ENCODE results near the gene ITPRID1. TPM values are rescaled to one million over a fixed set of nuclear protein-coding genes. Genes with fewer than 3 reads are reported as not detected.

The ITPRID1 gene
- total RNA-seq, 1 donor from 2014 or later: not detected

- no peak for TF ChIP-seq CTCF (IDR thresholded peaks at IDR 0.05; ENCODE audit: insufficient read depth, low read length, poor library complexity, severe bottlenecking)
- Histone ChIP-seq H3K27me3 (ENCODE audit: control insufficient read depth, insufficient read depth, low read length) (no peaks in the 10 kb centered on the region), H3K4me3 (ENCODE audit: low read depth, low read length) (no peak overlapping the region), H3K36me3 (ENCODE audit: control insufficient read depth, insufficient read depth, low read length) (no peaks in the 10 kb centered on the region)
- no peak for DNase-seq (ENCODE audit: low read depth)
Observed at GRCh38 chr7:31495653-31496052, 18.2 kb upstream of the ITPRID1 start.

DNA sequence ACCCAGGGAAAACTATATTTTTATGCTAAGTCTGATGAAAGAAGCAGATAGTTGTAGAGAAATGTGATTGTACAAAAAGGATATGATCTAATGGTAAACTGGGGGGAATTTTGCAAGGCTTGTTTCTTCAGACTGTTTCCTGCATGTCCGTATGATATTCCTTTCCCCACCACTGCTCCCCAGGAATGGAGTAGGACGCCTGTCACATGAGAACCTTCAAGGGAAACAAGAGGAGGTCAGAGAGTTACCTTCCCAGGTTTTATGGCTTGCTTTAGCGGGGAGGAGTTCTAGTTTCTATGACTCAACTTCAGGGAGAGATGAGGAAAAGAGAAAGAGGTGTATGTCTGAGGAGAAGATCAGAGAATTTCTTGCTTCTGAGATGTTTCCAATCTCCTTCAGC is 16.4 kb upstream of the ITPRID1 start:
- peak; percentile 90 for DNase-seq (ENCODE audit: low read depth)
- H3K4me3 ChIP-seq (ENCODE audit: low read depth, low read length): no peak overlapping the region
- no peaks in the 10 kb centered on the region for H3K36me3 ChIP-seq (ENCODE audit: control insufficient read depth, insufficient read depth, low read length)
- TF ChIP-seq CTCF (IDR thresholded peaks at IDR 0.05; ENCODE audit: insufficient read depth, low read length, poor library complexity, severe bottlenecking): no peak
- H3K27me3 ChIP-seq (ENCODE audit: control insufficient read depth, insufficient read depth, low read length): no peaks in the 10 kb centered on the region

GRCh38 chr7:31500656-31501055 is 13.2 kb upstream of the ITPRID1 start:
- Histone ChIP-seq H3K36me3 (ENCODE audit: control insufficient read depth, insufficient read depth, low read length) (no peaks in the 10 kb centered on the region), H3K4me3 (ENCODE audit: low read depth, low read length) (no peak overlapping the region), H3K27me3 (ENCODE audit: control insufficient read depth, insufficient read depth, low read length) (no peaks in the 10 kb centered on the region)
- no peak for TF ChIP-seq CTCF (IDR thresholded peaks at IDR 0.05; ENCODE audit: insufficient read depth, low read length, poor library complexity, severe bottlenecking)
- no peak for DNase-seq (ENCODE audit: low read depth)

GRCh38 chr7:31508823-31509222 is 5.1 kb upstream of the ITPRID1 start:
- DNase-seq (ENCODE audit: low read depth): no peak
- no peaks in the 10 kb centered on the region for H3K27me3 ChIP-seq (ENCODE audit: control insufficient read depth, insufficient read depth, low read length)
- H3K4me3 ChIP-seq (ENCODE audit: low read depth, low read length): no peak overlapping the region
- no peaks in the 10 kb centered on the region for H3K36me3 ChIP-seq (ENCODE audit: control insufficient read depth, insufficient read depth, low read length)
- TF ChIP-seq CTCF (IDR thresholded peaks at IDR 0.05; ENCODE audit: insufficient read depth, low read length, poor library complexity, severe bottlenecking): no peak

DNA sequence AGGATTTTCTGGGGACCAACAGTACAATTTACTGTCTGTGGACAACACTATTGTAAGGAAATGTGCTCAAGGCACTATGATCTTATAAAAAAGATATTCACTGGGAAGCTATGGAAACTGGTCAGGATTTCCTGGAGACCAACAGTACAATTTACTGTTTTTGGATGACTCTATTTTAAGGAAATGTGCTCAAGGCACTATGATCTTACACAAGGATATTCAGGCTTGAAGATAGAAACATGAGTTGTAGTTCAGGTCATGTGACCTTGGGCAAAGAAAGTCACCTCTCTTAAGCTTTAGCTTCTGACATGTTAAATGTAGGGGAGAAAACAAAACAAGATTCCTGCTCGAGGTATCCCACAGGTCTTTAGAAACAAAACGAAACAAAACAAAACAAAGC is 1.7 kb upstream of the ITPRID1 start:
- H3K36me3 ChIP-seq (ENCODE audit: control insufficient read depth, insufficient read depth, low read length): no peaks in the 10 kb centered on the region
- H3K4me3 ChIP-seq (ENCODE audit: low read depth, low read length): no peak overlapping the region
- TF ChIP-seq CTCF (IDR thresholded peaks at IDR 0.05; ENCODE audit: insufficient read depth, low read length, poor library complexity, severe bottlenecking): no peak
- no peaks in the 10 kb centered on the region for H3K27me3 ChIP-seq (ENCODE audit: control insufficient read depth, insufficient read depth, low read length)
- DNase-seq (ENCODE audit: low read depth): no peak

GRCh38 chr7:31516680-31517502 is 3.0 kb downstream of the ITPRID1 start:
- no peak for DNase-seq (ENCODE audit: low read depth)
- Histone ChIP-seq H3K36me3 (ENCODE audit: control insufficient read depth, insufficient read depth, low read length) (no peaks in the 10 kb centered on the region), H3K27me3 (ENCODE audit: control insufficient read depth, insufficient read depth, low read length) (no peaks in the 10 kb centered on the region), H3K4me3 (ENCODE audit: low read depth, low read length) (no peak overlapping the region)
- TF ChIP-seq CTCF (IDR thresholded peaks at IDR 0.05; ENCODE audit: insufficient read depth, low read length, poor library complexity, severe bottlenecking): no peak
